Stimulated activated CD4-positive, alpha-beta T cell treated with anti-CD3 and anti-CD28 coated beads, Interleukin-15, amount 100 ng/mL, for 1 hour (primary cell): ENCODE measurements around the gene CHD6.

Experiments
- DNase-seq, 2 donors: peaks; one replicate each; pipeline ENCODE4 v3.0.0-alpha.2; 2020; ENCODE audit warnings: low read depth in 1 of 2, low spot score in 1 of 2

Gene CHD6

GRCh38 chr20:41586772-41587171 is 31.4 kb downstream of the CHD6 start:
- no peak for DNase-seq

DNA sequence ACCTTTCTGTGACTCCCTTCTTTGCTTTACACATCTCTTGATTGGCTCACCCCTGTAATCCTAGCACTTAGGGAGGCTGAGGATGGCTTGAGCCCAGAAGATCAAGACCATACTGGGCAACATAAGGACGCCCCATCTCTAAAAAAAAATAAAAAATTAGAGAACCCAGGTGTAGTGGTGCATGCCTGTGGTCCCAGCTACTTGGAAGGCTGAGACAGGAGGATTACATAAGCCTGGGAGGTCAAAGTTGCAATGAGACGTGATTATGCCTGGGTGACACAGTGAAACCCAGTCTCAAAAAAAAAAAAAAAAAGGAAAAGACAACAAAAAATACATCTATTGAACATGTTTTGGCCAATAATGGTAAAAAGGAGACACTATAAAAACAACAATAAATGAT is 37.8 kb downstream of the CHD6 start:
- no peak for DNase-seq

- no peak for DNase-seq
Measured at GRCh38 chr20:41577129-41578009, 40.8 kb downstream of the CHD6 start.

- no peak for DNase-seq
Measured at GRCh38 chr20:41575412-41575811, 42.8 kb downstream of the CHD6 start.

DNA sequence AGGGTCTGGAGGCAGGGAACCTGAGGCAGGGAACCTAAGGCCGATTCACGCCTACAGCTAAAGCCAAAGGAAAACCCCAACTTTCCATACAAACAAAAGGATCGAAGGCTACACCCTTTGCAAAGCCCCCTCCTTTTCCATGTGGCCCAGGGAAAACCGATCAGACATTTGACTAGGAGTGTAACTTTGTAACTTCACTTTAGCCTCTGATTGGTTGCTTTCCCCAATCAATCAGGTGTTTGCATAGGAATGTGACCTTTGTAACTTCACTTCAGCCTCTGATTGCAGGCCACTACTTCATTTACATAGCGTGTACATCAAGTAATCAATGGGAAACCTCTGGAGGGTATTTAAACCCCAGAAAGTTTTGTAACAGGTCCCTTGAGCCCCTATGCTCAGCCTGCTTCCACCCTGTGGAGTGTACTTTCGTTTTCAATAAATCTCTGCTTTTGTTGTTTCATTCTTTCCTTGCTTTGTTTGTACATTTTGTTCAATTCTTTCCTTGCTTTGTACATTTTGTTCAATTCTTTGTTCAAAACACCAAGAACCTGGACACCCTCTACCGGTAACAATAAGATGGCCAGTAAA is 43.3 kb downstream of the CHD6 start:
- no peak for DNase-seq

DNA sequence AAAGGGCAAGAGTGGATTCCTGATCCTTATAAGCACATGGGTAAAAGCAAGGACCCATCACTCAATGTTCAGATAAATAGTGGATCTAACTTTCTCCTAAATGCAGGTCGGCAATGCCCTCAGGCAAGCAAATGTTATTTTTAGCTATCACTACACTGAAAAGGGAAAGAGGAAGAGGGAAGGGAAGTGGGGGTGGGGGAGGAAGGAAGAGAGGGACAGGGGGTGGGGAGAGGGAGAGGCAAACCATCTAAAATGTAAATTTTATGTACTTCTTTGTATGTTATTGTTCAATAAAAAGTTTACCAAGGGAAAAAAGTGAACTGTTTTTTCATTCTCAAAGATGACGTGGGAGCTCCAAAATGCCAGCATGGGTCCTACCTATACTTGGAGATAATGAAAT is 44.2 kb downstream of the CHD6 start:
- DNase-seq: no peak

GRCh38 chr20:41572010-41572572 is 46.1 kb downstream of the CHD6 start:
- no peak for DNase-seq

DNA sequence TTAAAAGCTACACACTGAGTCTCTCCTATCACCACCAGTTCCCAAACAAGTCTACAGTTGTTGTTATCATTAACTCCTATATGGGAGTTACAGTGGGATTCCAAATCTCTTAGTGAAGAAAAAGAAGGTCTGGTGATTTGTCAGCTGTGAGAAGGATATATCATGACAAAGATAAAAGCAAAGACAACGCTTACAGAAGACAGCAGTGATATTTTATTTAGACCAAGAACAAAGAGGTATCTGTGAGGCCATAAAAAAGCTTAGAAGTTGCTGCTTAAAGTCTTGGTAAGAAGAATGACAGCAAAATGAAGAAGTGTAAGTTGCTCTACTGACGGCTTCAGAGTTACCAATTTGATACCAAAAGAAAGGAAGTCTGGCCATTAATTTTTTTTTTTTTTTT is 47.2 kb downstream of the CHD6 start:
- no peak for DNase-seq

DNA sequence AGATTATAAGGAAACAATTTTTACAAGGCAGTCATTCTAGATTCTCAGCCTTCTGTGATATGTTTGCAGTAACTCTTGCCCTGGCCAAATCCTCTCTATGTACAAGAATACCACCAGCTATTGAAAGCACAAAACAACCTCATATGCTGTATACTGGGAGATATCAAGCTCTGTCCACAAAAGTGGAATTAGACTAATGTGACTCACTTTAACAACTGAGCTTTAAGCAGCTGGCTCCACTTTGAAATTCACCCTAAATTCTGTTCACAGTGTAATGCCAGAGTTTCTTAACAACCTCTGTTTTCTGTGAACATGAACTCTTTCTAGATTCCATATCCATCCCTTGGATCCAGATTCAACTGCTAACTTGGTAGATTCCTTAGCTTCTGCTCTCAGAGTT is 47.6 kb downstream of the CHD6 start:
- no peak for DNase-seq

DNA sequence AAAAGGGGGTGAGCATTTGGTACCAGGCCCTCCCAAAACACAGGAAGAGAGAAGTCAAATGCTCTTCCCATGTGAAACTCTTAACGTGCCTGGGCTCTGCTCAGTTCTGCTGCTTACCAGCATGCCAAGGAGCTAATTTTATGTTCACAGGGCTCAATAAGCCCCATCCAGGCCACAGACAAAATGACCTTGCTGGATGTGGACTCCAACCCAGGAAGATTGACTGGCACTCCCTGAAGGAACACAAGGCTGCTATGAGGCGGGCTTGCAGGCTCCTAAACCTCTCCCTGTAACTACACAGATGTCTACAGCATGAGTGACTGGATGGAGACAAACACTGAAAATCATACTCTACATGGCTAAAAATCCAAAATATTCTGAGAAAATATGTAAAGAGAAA is 50.6 kb downstream of the CHD6 start:
- no peak for DNase-seq

DNA sequence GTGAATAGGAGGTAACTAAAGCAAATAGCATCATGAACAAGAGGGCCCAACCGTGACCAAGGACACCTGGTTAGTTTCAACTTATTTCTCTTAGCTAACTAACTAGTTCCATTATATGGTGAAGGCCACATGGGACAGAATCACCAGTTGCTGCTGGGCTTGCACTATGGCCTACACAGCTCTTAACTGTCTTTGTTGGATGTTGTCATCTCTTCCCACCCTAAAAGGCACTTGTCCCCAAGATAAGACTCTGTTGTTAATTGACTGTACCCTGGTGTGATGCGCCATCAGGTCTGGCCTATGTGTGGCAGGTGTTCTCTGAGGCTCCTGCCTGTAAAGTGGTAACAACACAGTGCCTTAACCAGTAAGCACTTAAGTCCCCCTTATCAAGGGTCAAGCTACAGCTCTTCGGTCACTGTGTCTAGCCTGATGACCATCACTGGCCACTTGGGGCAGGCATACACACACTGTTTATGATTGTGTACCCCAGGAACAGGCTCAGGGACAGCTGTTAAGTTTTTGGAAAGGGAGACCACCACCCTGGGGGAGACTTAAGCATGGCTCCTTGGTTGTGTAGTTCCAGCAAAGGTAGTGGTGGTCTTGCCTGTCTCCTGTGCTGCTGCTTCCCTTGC is 51.2 kb downstream of the CHD6 start:
- DNase-seq: no peak

- no peak for DNase-seq
Measured at GRCh38 chr20:41563087-41563486, 55.1 kb downstream of the CHD6 start.

DNA sequence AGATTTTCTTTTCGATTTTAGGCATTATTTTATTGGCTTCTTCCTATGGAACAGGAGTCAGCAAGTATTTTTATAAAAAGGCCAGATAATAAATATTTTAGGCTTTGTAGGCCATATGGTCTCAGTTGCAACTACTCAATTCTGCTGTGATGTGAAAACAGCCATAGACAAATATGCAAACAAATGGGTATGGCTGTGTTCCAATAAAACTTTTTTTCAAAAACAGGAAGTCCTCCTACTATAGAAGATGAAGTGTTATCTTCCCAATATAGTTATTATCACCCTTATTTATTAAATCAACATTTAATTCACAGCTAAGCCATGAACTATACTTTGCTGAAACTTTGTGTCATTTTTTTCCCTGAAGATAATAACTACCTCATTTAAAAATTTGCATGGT is 57.2 kb downstream of the CHD6 start:
- DNase-seq: no peak

DNA sequence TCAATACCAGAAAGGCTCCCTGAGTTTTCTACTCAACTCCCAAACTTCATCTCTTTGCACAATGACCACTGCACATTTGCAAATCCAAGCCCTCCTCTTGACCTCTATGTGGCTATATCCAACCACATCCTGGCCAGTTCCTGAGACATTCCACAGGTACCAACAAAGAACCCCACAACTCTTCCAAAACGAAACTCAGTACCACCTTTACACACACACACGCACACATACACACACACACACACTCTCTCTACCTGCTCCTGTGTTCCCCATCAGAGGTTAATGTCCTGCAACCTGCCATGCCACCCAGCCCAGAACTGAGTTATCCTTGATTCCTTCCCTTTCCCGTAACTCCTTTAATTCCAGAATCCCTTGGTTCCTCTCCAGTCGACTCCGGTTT is 58.5 kb downstream of the CHD6 start:
- DNase-seq: no peak

GRCh38 chr20:41553142-41553879 is 64.9 kb downstream of the CHD6 start:
- no peak for DNase-seq

DNA sequence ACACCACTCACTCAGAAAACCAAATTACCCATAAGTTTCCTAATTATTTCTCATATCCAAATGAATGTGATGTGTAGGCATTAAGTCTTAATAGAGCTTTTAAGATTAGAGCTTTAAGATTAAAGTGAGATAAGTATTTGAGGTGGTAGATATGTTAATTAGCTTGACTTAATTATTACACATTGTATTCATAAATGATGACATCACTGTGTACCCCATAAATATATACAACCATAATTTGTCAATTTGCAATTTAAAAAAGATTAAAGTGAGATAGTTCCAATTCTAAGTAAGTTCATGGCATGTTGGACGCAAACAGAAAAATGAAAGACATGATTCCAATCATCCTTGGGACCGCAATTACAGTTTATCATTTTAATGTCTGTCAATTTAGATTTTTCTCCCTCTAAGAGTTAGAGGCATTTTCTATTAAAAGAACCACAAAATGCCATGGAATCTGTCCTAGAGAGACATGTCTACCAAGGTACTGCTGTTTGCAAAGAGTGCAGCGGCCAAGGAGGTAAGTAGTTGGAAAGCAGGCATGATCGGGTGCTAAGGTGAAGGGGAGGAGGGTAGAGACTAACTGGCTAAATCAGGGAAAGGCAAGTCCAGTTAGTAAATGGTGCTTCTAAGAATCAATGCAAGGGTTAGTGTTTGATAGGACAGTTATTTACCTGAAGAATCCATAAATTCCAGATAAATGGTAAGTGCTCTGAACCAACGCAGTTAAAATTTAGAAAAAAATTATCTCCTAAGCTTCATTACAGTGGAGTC is 65.7 kb downstream of the CHD6 start:
- no peak for DNase-seq

DNA sequence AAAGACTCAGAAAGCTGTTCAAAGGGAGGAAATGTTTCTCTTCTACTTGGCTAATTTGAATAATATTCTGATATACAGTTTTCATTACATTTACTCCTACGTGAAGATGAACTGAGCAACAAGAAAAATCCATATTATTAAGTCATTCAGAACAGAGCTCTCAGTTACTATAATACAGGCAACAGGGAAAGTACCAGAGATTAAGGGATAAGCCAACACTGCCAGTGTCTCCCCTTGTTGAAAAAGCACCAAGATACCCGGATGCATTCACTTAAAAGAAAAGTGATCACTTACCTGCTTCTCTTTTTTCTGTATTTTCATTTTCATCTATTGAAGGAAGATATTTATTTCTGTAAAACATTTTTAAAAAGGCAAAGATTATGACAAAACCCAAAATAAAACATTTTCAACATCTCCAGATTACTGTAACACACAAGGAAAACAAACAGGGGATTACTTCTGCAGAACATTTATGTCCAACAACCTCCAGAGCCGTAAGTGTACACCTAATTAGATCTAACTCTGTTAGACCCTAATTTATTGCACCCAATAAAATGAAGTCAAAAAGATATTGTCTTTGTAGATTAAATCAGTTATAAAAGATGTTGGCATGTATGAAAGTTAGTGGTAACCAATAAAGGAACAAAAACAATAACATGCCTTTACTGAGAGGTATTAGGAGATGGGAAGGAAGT is 67.0 kb downstream of the CHD6 start:
- no peak for DNase-seq

DNA sequence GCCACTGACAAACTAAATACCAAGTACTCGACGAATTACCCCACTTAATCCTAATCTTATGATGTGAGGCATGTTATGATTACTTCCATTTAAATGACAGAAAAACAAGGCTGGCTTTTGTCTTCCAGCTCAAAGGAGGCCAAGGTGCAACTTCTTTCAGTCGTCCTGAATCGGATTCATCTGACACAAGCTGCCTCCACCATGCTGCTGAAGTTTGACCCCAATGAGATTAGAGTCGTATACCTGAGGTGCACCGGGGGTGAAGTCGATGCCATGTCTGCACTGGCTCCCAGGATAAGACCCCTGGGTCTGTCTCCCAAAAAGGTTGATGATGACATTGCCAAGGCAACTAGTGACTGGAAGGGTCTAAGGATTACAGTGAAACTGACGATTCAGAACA is 71.0 kb downstream of the CHD6 start:
- no peak for DNase-seq

GRCh38 chr20:41546535-41546934 is 71.6 kb downstream of the CHD6 start:
- DNase-seq: no peak

- no peak for DNase-seq
Measured at GRCh38 chr20:41544472-41544871, 73.7 kb downstream of the CHD6 start.
